A204.1 (cell line): ENCODE results near the gene JOSD2.

Experiments used
- FAIRE-seq: peaks from 2 replicates; lab custom pipeline; 2012; peaks lifted over from hg19 to GRCh38; lab: Jason Lieb, UNC

JOSD2 gene

DNA sequence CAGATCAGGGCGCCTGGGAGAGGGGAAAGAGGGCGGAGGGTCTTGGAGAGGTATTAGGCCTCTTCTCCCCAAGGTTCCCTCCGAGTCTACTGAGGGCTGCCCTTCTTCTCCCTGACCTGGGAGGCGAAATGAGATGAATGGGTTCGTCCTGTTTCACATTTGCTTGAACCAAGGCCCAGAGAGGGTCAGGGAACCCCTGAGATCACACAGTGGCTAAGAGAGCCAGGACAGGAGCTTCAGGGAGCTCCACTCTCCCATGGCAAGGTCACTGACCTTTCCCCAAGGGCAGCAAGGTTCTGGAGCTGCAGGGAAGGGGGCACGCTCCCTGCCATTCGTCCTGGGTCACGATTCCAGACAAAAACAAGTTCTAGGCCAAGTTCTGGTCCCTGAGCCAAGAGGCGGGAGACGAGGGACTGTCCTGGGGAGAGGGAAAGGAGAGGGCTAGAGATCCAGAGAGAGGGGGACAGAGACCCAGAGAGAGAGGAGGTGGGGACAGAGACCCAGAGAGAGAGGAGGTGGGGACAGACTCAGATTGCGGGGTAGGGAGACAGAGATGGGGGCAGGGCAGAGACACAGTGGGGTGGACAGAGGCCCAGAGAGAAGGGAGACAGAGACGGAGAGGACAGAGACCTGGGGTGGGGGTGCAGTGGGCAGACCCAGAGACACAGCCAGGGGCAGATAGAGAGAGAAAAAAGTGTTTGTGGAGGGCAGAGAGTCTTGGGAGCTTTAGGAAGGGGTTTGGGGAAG is 2.2 kb upstream of the JOSD2 start:
- no peak for FAIRE-seq

DNA sequence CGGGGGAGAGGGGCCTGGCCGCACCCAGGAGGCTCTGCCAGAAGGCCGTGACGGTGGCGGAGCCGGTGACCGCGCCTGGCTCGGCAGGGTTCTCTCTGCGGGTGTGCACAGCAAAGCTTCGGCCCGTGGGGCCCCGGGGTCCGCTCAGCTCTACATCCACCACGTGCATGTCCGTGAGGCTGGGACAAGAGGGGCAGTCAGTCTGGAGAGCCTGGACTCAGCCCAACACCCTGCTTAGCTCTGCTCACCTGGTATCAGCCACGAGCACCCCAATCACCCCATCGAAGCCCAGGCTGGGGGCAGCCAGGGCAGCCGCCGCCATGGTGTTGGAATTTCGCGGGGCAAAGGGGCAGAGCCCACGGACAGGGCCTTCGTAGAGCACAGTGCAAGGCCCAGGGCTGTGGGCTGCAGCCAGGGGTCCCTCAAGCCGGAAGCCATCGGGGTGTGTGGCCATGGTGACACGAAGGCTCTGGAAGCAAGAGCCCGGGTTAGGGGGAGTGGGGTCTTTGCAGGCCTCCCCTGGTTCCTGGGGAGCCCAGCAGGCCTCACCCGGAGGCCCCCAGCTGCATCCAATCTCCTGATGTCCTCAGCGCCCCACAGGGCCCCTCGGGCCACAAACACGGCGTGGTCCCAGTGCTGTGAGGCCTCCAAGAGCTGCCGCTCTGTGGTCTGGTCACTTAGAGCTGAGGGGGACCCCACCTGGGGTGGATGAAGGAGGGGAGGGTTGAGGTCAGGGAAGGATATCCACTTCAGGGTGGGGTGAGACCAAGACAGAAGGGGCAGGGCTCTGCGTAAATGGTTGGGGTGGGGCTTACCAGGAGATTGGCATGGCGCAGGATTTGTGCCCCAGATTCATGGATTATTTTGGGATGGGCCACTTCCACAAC is 1.4 kb upstream of the JOSD2 start:
- no peak for FAIRE-seq

GRCh38 chr19:50510700-50511068 is 307 bp downstream of the JOSD2 start:
- FAIRE-seq = no peak

GRCh38 chr19:50510121-50510670 is 795 bp downstream of the JOSD2 start:
- no peak for FAIRE-seq

DNA sequence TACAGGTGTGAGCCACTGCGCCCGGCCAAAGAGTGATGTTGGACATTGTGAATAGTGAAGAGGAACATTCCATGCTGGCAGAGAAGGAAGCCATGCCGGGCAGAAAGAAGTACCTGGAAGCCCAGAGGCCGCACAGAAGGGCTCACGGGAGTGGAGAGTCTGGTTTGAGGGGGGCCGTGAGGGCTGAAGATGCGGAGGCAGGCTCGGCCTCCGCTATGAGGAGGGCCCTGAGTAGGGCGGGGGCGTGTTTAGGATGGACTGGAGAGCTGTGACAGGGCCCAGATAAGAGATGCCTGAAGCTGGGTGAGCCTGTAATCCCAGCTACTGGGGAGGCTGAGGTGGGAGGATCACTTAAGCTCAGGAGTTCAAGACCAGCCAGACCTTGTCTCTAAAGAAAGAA is 1.6 kb downstream of the JOSD2 start:
- no peak for FAIRE-seq

DNA sequence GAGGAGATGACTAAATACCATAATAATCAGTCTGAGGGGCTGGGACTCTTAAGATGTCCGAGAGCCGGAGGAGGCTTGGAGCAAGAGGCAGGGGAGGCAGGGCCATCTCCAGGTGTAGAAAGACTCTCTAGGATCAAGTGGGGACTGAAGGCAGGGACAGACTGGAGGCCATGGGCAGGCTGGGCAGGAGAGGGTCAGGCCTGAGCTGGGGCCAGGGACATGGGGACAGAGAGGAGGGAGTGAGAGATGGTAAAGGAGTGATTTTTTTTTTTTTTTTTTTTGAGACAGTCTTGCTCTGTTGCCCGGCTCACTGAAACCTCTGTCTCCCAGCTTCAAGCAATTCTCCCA is 2.2 kb downstream of the JOSD2 start:
- FAIRE-seq = no peak

- FAIRE-seq = no peak
Observed at GRCh38 chr19:50507376-50507775, 3.6 kb downstream of the JOSD2 start.

- no peak for FAIRE-seq
Observed at GRCh38 chr19:50506700-50507099, 4.3 kb downstream of the JOSD2 start.

DNA sequence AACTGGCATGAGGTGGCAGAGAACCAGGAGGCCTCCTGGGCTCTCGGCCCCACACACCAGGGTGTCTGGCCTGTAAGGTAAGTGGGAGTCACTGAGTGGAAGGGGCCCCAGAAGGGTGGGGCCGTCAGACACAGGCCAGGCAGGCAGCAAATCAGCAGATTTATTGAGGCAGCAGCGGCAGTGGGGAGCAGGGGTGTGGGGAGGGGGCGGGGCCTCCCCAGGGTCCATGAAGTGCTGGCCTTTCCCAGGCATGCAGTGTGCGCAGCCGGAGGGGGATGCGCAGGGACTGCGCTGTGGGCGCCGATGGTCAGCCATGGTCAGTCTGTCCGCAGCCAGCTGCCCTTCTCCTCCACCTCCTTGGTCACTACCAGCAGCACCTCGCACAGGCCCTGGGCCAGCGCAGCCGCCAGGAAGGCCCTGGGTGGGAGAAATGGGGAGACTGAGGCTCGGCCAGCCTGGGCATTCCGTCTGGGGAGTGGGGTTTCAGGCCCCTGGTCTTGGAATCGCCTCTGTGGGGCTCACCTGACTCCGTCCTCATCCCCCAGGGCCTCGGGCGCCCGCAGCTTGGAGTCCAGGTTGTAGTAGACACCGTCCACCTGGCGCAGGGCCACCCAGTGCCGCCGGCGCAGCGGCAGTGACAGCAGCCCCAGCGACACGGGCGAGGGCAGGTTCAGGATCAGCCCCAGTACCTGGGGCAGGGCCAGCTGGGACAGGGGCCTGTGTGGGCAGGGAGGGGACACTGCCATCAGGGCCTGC is 5.0 kb downstream of the JOSD2 start:
- no peak for FAIRE-seq

DNA sequence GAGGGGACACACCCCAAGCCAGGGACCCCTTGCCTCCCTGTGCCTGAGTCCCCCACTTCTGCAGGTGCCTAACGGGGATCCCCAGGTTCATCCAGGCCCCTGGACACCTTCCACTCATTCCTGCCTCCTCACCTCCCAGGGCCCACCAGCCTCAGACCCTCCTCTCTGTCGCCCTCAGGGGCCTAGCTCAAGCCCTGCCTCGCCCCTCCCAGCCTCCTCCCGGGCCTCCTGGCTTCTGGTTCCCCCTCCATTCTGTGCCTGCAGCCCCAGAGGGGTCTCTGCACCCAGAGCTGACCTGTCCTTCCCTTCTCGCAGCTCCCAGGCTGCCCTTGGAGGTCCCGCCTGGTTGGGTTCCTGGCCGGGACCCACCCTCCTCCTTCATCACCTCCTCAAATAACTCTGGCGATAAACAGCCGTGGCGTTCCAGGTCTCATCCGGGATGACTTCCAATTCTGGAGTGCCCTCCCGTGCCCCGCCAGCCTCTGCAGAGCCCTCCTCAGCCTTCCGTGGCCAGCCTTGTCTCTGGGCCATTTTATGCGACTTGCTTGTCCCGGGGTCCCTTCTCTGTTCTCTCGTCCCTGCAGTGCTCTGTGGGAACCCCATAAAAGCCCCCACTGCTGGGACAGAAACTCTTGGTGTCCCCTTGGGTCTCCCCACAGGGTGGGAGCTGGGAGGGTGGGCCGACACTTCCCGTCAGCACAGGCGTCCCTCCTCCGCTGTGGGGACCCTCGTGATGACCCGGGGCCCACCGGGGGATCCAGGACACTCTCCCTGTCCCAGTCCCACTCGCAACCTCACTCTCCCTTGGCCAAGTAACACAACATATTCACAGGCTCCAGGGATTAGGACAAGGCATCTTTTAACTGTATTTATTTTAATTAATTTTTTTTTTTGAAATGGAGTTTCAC is 9.2 kb downstream of the JOSD2 start:
- no peak for FAIRE-seq

- no peak for FAIRE-seq
Observed at GRCh38 chr19:50501186-50501567, 9.8 kb downstream of the JOSD2 start.

GRCh38 chr19:50500753-50501151 is 10.2 kb downstream of the JOSD2 start:
- FAIRE-seq = no peak

GRCh38 chr19:50500060-50500752 is 10.8 kb downstream of the JOSD2 start:
- no peak for FAIRE-seq

DNA sequence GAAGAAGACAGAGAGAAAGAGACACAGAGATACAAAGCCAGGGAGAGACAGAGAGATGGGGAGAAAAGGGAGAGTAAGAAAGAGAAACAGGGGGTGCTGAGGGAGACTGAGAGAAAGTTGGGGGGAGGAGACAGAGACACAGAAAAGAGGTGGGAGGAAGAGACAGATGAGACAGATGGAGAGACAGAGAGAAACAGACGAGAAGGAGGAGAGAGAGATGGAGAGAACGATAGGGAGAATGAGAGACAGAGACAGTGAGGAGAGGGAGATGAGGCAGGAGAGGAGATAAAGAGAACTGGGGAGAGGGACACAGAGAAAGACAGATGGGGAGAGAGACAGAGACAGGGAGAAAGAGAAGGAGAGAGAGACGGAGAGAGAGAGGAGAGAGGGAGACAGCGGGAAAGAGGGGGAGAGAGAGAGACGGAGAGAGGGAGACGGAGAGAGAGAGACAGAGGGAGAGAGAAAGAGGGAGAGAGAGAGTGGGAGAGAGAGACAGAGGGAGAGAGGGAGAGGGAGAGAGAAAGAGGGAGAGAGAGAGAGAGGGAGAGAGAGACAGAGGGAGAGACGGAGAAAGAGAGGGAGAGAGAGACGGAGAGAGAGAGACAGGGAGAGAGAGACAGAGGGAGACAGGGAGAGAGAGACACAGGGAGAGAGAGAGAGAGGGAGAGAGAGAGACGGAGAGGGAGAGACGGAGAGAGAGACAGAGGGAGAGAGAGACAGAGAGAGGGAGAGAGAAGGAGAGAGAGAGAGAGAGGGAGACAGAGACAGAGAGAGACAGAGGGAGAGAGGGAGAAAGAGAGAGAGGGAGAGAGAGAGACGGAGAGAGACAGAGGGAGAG is 12.6 kb downstream of the JOSD2 start:
- FAIRE-seq = no peak

DNA sequence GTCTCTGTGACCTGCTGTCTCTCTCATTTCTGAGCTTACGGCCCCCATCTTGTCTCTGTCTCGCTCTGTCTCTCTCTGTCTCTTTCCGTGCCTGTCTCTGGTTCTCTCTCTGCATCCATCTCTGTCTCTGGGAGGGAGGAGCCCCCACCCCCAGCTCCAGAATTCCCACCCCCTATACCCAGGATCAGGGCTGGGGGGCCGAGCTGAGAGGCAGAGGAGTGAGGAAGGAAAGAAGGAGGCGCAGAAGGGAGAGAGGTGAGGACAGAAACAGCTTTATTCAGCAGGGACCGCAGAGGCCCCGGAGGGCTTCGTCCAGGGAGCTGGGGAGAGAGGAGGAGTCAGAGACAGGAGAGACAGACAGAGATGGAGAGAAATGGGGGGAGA is 14.0 kb downstream of the JOSD2 start:
- no peak for FAIRE-seq

- FAIRE-seq = no peak
Observed at GRCh38 chr19:50496189-50497021, 14.6 kb downstream of the JOSD2 start.

GRCh38 chr19:50495020-50495531 is 15.9 kb downstream of the JOSD2 start:
- FAIRE-seq = no peak

GRCh38 chr19:50494186-50495019 is 16.6 kb downstream of the JOSD2 start:
- no peak for FAIRE-seq
